H1 (cell line): ENCODE data around the gene ARMH3. TPM values are rescaled to one million over a fixed set of nuclear protein-coding genes. Genes with fewer than 3 reads are reported as not detected.

Source experiments
- BCL11A ChIP-seq, 2 experiments: IDR thresholded peaks; one replicate each; pipeline ENCODE4 v1.6.1; 2011; ENCODE audit warnings: low read depth in 2 of 2, low read length in 2 of 2, mild to moderate bottlenecking in 2 of 2
- KDM1A ChIP-seq: fragments of 200-600, 300-600 bp; sonication (generic); IDR thresholded peaks from 2 replicates; pipeline ENCODE4 v1.7.1; 2016; ENCODE audit warnings: mild to moderate bottlenecking, low read length, borderline replicate concordance
- POLR2A ChIP-seq, 2 experiments: IDR thresholded peaks; 1 replicate in 1 of 2; 2 replicates in 1 of 2; pipeline ENCODE4 v1.6.1; 2011; ENCODE audit warnings: low read depth in 2 of 2, low read length in 2 of 2, mild to moderate bottlenecking in 2 of 2; ENCODE audit errors: control extremely low read depth in 1 of 2
- POLR2AphosphoS5 ChIP-seq: IDR thresholded peaks from 2 replicates; pipeline ENCODE4 v1.6.1; 2011; ENCODE audit warnings: low read depth, low read length
- SP4 ChIP-seq: IDR thresholded peaks from 2 replicates; pipeline ENCODE4 v1.6.1; 2012; ENCODE audit warnings: low read length, inconsistent platforms
- SUZ12 ChIP-seq: fragments of 200-600 bp; sonication (generic); IDR thresholded peaks from 2 replicates; pipeline ENCODE4 v1.6.1; 2012; ENCODE audit warnings: mild to moderate bottlenecking, inconsistent platforms, low read length, moderate library complexity, mixed read lengths
- polyA plus RNA-seq, 7 experiments: library from polyadenylated mRNA; depleted of rRNA in 3 of 7; stranded (reverse) in 5 of 7; unstranded in 2 of 7; fragments of >200 nt in 5 of 7; fragments of 200-250 nt in 2 of 7; gene quantifications; 1 replicate in 5 of 7; 2 replicates in 1 of 7; 4 replicates in 1 of 7; pipeline versions ENCODE4 v1.2.1 to v1.2.3, GENCODE V29; 2011 to 2013; ENCODE audit warnings: missing spikeins in 2 of 7, mixed read lengths in 2 of 7
- total RNA-seq: library from RNA; stranded (reverse); fragmentation: NEBNext Ultra II Directional; extraction: Animal tissue kit (Norgen Biotek cat#: 25700); gene quantifications from 2 replicates; pipeline ENCODE4 v1.2.1, GENCODE V29; 2021

The ARMH3 gene
- total and polyA plus RNA-seq, 2 of the 8 experiments (the other 6 are each of a cell fraction or from before 2014, with no cell fraction given) = 11.6 to 18.3 TPM

GRCh38 chr10:101956898-101957297, 99.1 kb downstream of the ARMH3 start (continued):
- TF ChIP-seq KDM1A = no peak
- no peak for TF ChIP-seq SP4
- no peak for TF ChIP-seq POLR2A (IDR thresholded peaks at IDR 0.05; ENCODE audit: control extremely low read depth in 1 of 2, low read depth in 2 of 2, low read length in 2 of 2)
- no peak for TF ChIP-seq BCL11A (IDR thresholded peaks at IDR 0.05; ENCODE audit: low read depth in 2 of 2, low read length in 2 of 2)
- TF ChIP-seq POLR2AphosphoS5 = no peak
- TF ChIP-seq SUZ12 = no peak
- TF ChIP-seq, all 59 proteins: peak for 0
